DOHH2 (cell line): ENCODE measurements around the gene SRRM2.
"Not testable (repeated sequence)": the region's sequence is repeated elsewhere in the genome, so short reads cannot be mapped to it uniquely, and the experiment has no call there.

Source experiments
- H3F3A ChIP-seq: fragments of 200-600 bp; sonication (generic), shearing (Covaris generic); 2 replicates; pipeline ENCODE4 v1.6.0; 2016; ENCODE audit warnings: antibody characterized with exemption, mild to moderate bottlenecking; ENCODE audit not compliant: control insufficient read depth, insufficient read depth
- H3K27ac ChIP-seq: fragments of 200-600 bp; sonication (generic); 2 replicates; pipeline ENCODE4 v1.5.1; 2014; ENCODE audit warnings: low read depth, mild to moderate bottlenecking, low read length, moderate library complexity
- H3K27me3 ChIP-seq: fragments of 200-600 bp; sonication (generic); 2 replicates; pipeline ENCODE4 v1.6.1; 2014; ENCODE audit warnings: mild to moderate bottlenecking, low read length, mixed read lengths; ENCODE audit not compliant: control insufficient read depth
- H3K36me3 ChIP-seq: fragments of 200-600 bp; sonication (generic); 2 replicates; pipeline ENCODE4 v1.6.1; 2014; ENCODE audit warnings: mild to moderate bottlenecking, low read length, moderate library complexity, mixed read lengths; ENCODE audit not compliant: control insufficient read depth
- H3K4me1 ChIP-seq: fragments of 200-600 bp; sonication (generic); 2 replicates; pipeline ENCODE4 v1.6.1; 2014; ENCODE audit warnings: mild to moderate bottlenecking, low read length, mixed read lengths; ENCODE audit not compliant: control insufficient read depth
- H3K4me2 ChIP-seq: fragments of 200-600 bp; sonication (generic); 2 replicates; pipeline ENCODE4 v1.6.0; 2014; ENCODE audit warnings: mild to moderate bottlenecking, low read length, moderate library complexity
- H3K4me3 ChIP-seq: fragments of 200-600 bp; sonication (generic); 2 replicates; pipeline ENCODE4 v1.5.1; 2014; ENCODE audit warnings: mild to moderate bottlenecking, low read length, mixed read lengths
- H3K79me2 ChIP-seq: fragments of 200-600 bp; sonication (generic); 2 replicates; pipeline ENCODE4 v1.6.1; 2014; ENCODE audit warnings: mild to moderate bottlenecking, low read length, mixed read lengths; ENCODE audit not compliant: control insufficient read depth
- H3K9me2 ChIP-seq: fragments of 200-600 bp; sonication (generic); replicated peaks from 2 replicates; pipeline ENCODE4 v1.6.1; 2014; ENCODE audit warnings: mild to moderate bottlenecking, low read length, mixed read lengths; ENCODE audit not compliant: control insufficient read depth
- H3K9me3 ChIP-seq: fragments of 200-600 bp; sonication (generic); 2 replicates; pipeline ENCODE4 v1.6.1; 2014; ENCODE audit warnings: antibody characterized with exemption, low read length, mixed read lengths; ENCODE audit not compliant: control insufficient read depth, insufficient read depth
- H4K20me1 ChIP-seq: fragments of 200-600 bp; sonication (generic); 2 replicates; pipeline ENCODE4 v1.6.0; 2014; ENCODE audit warnings: low read depth, mild to moderate bottlenecking, antibody characterized with exemption, low read length, moderate library complexity; ENCODE audit not compliant: control insufficient read depth, insufficient read depth
- CTCF ChIP-seq: fragments of 200-600 bp; sonication (generic); IDR thresholded peaks from one replicate; pipeline ENCODE4 v1.5.1; 2014; ENCODE audit warnings: antibody characterized with exemption, mild to moderate bottlenecking, low read depth, low read length; ENCODE audit not compliant: poor library complexity, severe bottlenecking
- EZH2phosphoT487 ChIP-seq: fragments of 200-600 bp; sonication (generic); IDR thresholded peaks from 2 replicates; pipeline ENCODE4 v1.6.1; 2017; ENCODE audit warnings: borderline replicate concordance, mild to moderate bottlenecking, antibody characterized with exemption, low read length, moderate library complexity, mixed read lengths

SRRM2 gene

DNA sequence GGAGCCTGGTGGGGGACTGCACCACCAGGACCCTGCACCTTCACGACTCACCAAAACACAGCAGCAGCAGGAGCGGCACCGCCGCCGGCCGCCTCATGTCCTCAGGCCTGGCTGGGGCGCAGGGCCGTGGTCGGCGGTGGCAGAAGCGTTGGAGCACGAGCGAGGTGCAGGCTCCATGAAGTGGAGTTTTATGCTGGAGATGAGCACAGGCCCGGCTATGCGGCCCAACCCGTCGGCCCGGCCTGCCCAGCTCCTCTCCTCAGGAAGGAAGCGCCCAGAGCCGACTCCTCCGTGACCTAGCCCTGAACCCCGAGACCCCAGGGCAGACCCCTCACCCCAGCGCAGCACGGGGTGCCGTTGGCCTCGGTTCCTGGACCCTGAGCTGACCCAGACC, 32.4 kb upstream of the SRRM2 start, which contains the start of gene PRSS27:
TSS of gene PRSS27 (minus strand) at position 161 of the 394 bp plus-strand sequence. CDS start at position 97, 64 bp downstream.
- Histone ChIP-seq H3K36me3 (no peaks in the 10 kb centered on the region), H3K4me1 (peaks cover 10% of the 10 kb centered on the region), H4K20me1 (no peaks in the 10 kb centered on the region; the same call in 1 of the 2 replicates), H3K9me2 (no peaks in the 10 kb centered on the region), H3K27ac (peak within 1 kb of the TSS; percentile 42), H3K4me2 (peak within 1 kb of the TSS; percentile 86), H3K4me3 (peak within 1 kb of the TSS; percentile 83), H3F3A (no peaks in the 10 kb centered on the region; the same call in 1 of the 2 replicates), H3K9me3 (no peaks in the 10 kb centered on the region), H3K79me2 (no peaks in the 10 kb centered on the region), H3K27me3 (peaks cover 11% of the 10 kb centered on the region)
- no peak for TF ChIP-seq CTCF

GRCh38 chr16:2720719-2721633, 31.5 kb upstream of the SRRM2 start:
- H4K20me1 ChIP-seq = no peaks in the 10 kb centered on the region; the same call in 1 of the 2 replicates
- H3K4me3 ChIP-seq = peak overlapping the region; percentile 83
- TF ChIP-seq CTCF (peak; percentile 30), EZH2phosphoT487 (no peak)
- H3K9me3 ChIP-seq = no peaks in the 10 kb centered on the region
- H3K4me2 ChIP-seq = peak overlapping the region; percentile 86
- H3F3A ChIP-seq = no peaks in the 10 kb centered on the region; the same call in 1 of the 2 replicates
- no peaks in the 10 kb centered on the region for H3K36me3 ChIP-seq
- peaks cover 5% of the 10 kb centered on the region for H3K4me1 ChIP-seq
- peaks cover 15% of the 10 kb centered on the region for H3K27me3 ChIP-seq
- no peaks in the 10 kb centered on the region for H3K79me2 ChIP-seq
- peak overlapping the region; percentile 42 for H3K27ac ChIP-seq
- no peaks in the 10 kb centered on the region for H3K9me2 ChIP-seq

- H3K4me1 ChIP-seq, H3K79me2 ChIP-seq, H3K36me3 ChIP-seq, H3F3A ChIP-seq, H3K9me3 ChIP-seq, H3K9me2 ChIP-seq, H4K20me1 ChIP-seq, H3K27ac ChIP-seq: not testable (repeated sequence)
- Histone ChIP-seq H3K4me2 (peak overlapping the region; percentile 86), H3K4me3 (peak overlapping the region; percentile 83), H3K27me3 (peaks cover 15% of the 10 kb centered on the region)
Measured at GRCh38 chr16:2721634-2722173, 30.7 kb upstream of the SRRM2 start.
